CD4-positive, alpha-beta T cell (primary cell): ENCODE results near the gene ERCC6. TPM values are rescaled to one million over a fixed set of nuclear protein-coding genes. Genes with fewer than 3 reads are reported as not detected.

Experiments used
- ATAC-seq: fragments of 200-7000 bp; cut with Tn5 transposase; one replicate; pipeline ENCODE4 v1.10.0; 2022; ENCODE audit warnings: mild to moderate bottlenecking; ENCODE audit not compliant: poor library complexity
- CTCF ChIA-PET: fragments of 350-600 bp; sonication (Branson Sonifier 250); formaldehyde crosslinking; loops from one replicate; lab custom pipeline; 2021; ENCODE audit warnings: antibody characterized with exemption, inconsistent platforms; lab: Charles Lee
- POLR2A ChIA-PET: fragments of 350-600 bp; sonication (Branson Sonifier 250); formaldehyde crosslinking; loops from one replicate; lab custom pipeline; 2021; ENCODE audit warnings: antibody characterized with exemption, inconsistent platforms; lab: Charles Lee
- DNase-seq, 14 experiments: peaks; one replicate each; pipeline ENCODE4 v3.0.0-alpha.2; 2013 to 2020; ENCODE audit warnings: mixed read lengths in 2 of 14
- H3K27ac ChIP-seq, 2 donors: one replicate each; pipeline versions ENCODE4 v1.5.1 to v1.7.0; 2013; ENCODE audit warnings: low read length in 2 of 2, low read depth in 1 of 2, mild to moderate bottlenecking in 1 of 2
- H3K27me3 ChIP-seq, 2 experiments: 1 replicate in 1 of 2; 2 replicates in 1 of 2; pipeline versions ENCODE4 v1.6.1 to v1.7.0; 2013; ENCODE audit warnings: low read length in 2 of 2, control low read depth in 1 of 2, mild to moderate bottlenecking in 1 of 2, moderate library complexity in 1 of 2; ENCODE audit not compliant: insufficient read depth in 2 of 2, control insufficient read depth in 1 of 2
- H3K36me3 ChIP-seq: one replicate; pipeline ENCODE4 v1.6.1; 2013; ENCODE audit warnings: low read length, control low read depth; ENCODE audit not compliant: insufficient read depth
- H3K4me1 ChIP-seq: one replicate; pipeline ENCODE4 v1.6.1; 2013; ENCODE audit warnings: low read length, control low read depth; ENCODE audit not compliant: insufficient read depth
- H3K4me3 ChIP-seq: one replicate; pipeline ENCODE4 v1.5.1; 2013; ENCODE audit warnings: mild to moderate bottlenecking, low read length, moderate library complexity
- H3K9me3 ChIP-seq, 2 experiments: 1 replicate in 1 of 2; 2 replicates in 1 of 2; pipeline versions ENCODE4 v1.6.1 to v1.7.0; 2013; ENCODE audit warnings: low read length in 2 of 2, mild to moderate bottlenecking in 2 of 2, control low read depth in 1 of 2, moderate library complexity in 1 of 2; ENCODE audit not compliant: control insufficient read depth in 1 of 2, insufficient read depth in 1 of 2
- H3K27ac Mint-ChIP-seq: one replicate; pipeline ENCODE4 v1.8.0; 2020; ENCODE audit warnings: mixed read lengths
- H3K27me3 Mint-ChIP-seq: one replicate; pipeline ENCODE4 v1.8.0; 2021; ENCODE audit warnings: mixed read lengths
- H3K36me3 Mint-ChIP-seq: one replicate; pipeline ENCODE4 v1.8.0; 2021; ENCODE audit warnings: low read depth, mixed read lengths
- H3K4me1 Mint-ChIP-seq: one replicate; pipeline ENCODE4 v1.8.0; 2021; ENCODE audit warnings: low read depth, mixed read lengths
- H3K4me3 Mint-ChIP-seq: one replicate; pipeline ENCODE4 v1.8.0; 2020; ENCODE audit warnings: mild to moderate bottlenecking, mixed read lengths
- H3K9me3 Mint-ChIP-seq: one replicate; pipeline ENCODE4 v1.8.0; 2020; ENCODE audit warnings: mixed read lengths
- CTCF ChIP-seq: fragments of 200-600 bp; IDR thresholded peaks from one replicate; pipeline ENCODE4 v1.8.0; 2022; ENCODE audit warnings: antibody characterized with exemption, mild to moderate bottlenecking
- intact Hi-C, 2 experiments: fragments of 100-400 bp; cut with DNase I in 1 of 2; cut with micrococcal nuclease in 1 of 2; formaldehyde crosslinking; loops; one replicate each; pipeline versions ENCODE4 v1.15.1 to v1.9.0; 2023 to 2025; cut with DNase I, micrococcal nuclease
- total RNA-seq, 174 experiments: library from RNA in 2 of 174; stranded (reverse) in 2 of 174; gene quantifications; one replicate each; pipeline ENCODE4 v1.2.3 and lab custom pipeline; 2021 to 2026

Gene ERCC6
- total RNA-seq, 2 experiments from 2014 or later, result 33.3 to 39.0 TPM

GRCh38 chr10:49508249-49508648, 30.7 kb downstream of the ERCC6 start:
- ATAC-seq, result peak; percentile 80
- no peak overlapping the region for H3K27ac ChIP-seq
- H3K4me1 ChIP-seq, result peaks cover 10% of the 10 kb centered on the region
- H3K9me3 ChIP-seq, result no peaks in the 10 kb centered on the region
- H3K27me3 ChIP-seq, result peaks cover 0 to 2% of the 10 kb centered on the region in 2 experiments
- H3K36me3 Mint-ChIP-seq, result peaks cover 27% of the 10 kb centered on the region
- no peak overlapping the region for H3K27ac Mint-ChIP-seq
- no peaks in the 10 kb centered on the region for H3K9me3 Mint-ChIP-seq
- intact Hi-C loops, result no loop called here
- CTCF ChIA-PET, result interaction anchor here (1.0 to 1.1 kb wide), 2 partner anchors 9 to 31 kb away, joined by 3 to 4 read pairs; partner anchors contain the start of gene ERCC6
- DNase-seq, result peak in 7 of 14 experiments; percentile 6 to 76 (median 24)
- peak overlapping the region; percentile 1 for H3K4me3 Mint-ChIP-seq
- peaks cover 17% of the 10 kb centered on the region for H3K27me3 Mint-ChIP-seq
- no peak overlapping the region for H3K4me3 ChIP-seq
- H3K36me3 ChIP-seq, result peaks cover 13% of the 10 kb centered on the region
- TF ChIP-seq CTCF, result no peak
- H3K4me1 Mint-ChIP-seq, result peaks cover 33% of the 10 kb centered on the region
- POLR2A ChIA-PET, result interaction anchor here (2.1 kb wide), 1 partner anchor 31 kb away, joined by 6 read pairs; the partner anchor contains the start of gene ERCC6

- intact Hi-C loops, result no loop called here
- peaks cover 11% of the 10 kb centered on the region for H3K27me3 Mint-ChIP-seq
- ATAC-seq (no peak), DNase-seq (no peak)
- Histone ChIP-seq H3K9me3 (no peaks in the 10 kb centered on the region), H3K4me1 (peaks cover 10% of the 10 kb centered on the region), H3K4me3 (no peak overlapping the region), H3K27ac (no peak overlapping the region), H3K36me3 (peaks cover 23% of the 10 kb centered on the region), H3K27me3 (no peaks in the 10 kb centered on the region)
- POLR2A ChIA-PET, result interaction anchor here (2.3 kb wide), 1 partner anchor 34 kb away, joined by 6 read pairs; the partner anchor contains the start of gene ERCC6
- CTCF ChIA-PET, result no interaction called here
- H3K27ac Mint-ChIP-seq, result no peak overlapping the region
- no peak for TF ChIP-seq CTCF
- no peaks in the 10 kb centered on the region for H3K9me3 Mint-ChIP-seq
- H3K4me1 Mint-ChIP-seq, result peaks cover 33% of the 10 kb centered on the region
- peaks cover 35% of the 10 kb centered on the region for H3K36me3 Mint-ChIP-seq
- H3K4me3 Mint-ChIP-seq, result no peak overlapping the region
These were observed 33.3 kb downstream of the ERCC6 start for GRCh38 chr10:49505589-49505988.

- H3K9me3 Mint-ChIP-seq, result no peaks in the 10 kb centered on the region
- Histone ChIP-seq H3K9me3 (no peaks in the 10 kb centered on the region), H3K27me3 (no peaks in the 10 kb centered on the region), H3K4me3 (no peak overlapping the region), H3K27ac (no peak overlapping the region), H3K4me1 (peaks cover 10% of the 10 kb centered on the region), H3K36me3 (peaks cover 28% of the 10 kb centered on the region)
- intact Hi-C loops, result no loop called here
- ChIA-PET POLR2A (interaction anchor here (2.3 kb wide), 1 partner anchor 34 kb away, joined by 6 read pairs; the partner anchor contains the start of gene ERCC6), CTCF (no interaction called here)
- DNase-seq, result no peak
- H3K27ac Mint-ChIP-seq, result no peak overlapping the region
- peaks cover 39% of the 10 kb centered on the region for H3K36me3 Mint-ChIP-seq
- peaks cover 28% of the 10 kb centered on the region for H3K4me1 Mint-ChIP-seq
- no peak overlapping the region for H3K4me3 Mint-ChIP-seq
- no peak for ATAC-seq
- no peak for TF ChIP-seq CTCF
- peaks cover 6% of the 10 kb centered on the region for H3K27me3 Mint-ChIP-seq
These were observed 33.8 kb downstream of the ERCC6 start for GRCh38 chr10:49505076-49505475.
